ENCODE data around the gene C5orf34. TPM values are rescaled to one million over a fixed set of nuclear protein-coding genes. Genes with fewer than 3 reads are reported as not detected.

The C5orf34 gene
- total and polyA plus RNA-seq, 9 of the 15 experiments (the other 6 are each of a cell fraction or from before 2014, with no cell fraction given): 13.2 to 32.6 (median 20.7) TPM

DNA sequence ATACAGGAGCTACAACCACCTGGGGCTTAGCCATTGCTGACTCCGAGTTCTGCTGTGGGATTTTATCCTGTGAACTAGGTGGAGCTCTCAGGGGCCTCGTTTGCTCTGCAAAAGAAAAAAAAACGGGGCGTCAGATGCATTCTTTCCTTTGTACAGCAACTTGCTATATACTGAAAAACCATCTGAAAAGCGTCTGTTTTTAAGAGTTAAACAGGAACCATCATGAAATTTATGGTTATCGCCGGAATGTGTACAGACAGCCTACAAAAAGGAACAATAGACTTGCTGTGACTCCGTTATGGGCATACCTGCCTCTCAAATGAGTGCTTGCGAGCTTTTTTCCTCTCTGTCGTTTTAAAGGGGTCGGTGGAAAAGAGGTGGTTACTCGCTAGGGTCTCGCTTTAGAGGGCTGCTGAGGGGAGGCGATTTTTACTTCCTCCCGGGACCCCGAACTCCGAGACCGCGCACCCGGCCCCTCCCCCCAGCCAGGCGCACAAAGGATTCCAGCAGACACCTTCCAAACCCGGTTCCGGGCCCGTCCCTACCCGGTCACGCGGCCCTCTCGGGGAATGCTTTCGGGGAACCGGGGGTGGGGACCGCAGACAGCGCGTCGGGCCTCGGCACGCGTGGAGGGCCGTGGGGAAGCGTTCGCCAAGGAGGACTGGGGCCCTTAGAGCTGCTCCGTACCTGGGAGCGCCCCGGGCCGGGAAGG lies 41.1 kb upstream of the C5orf34 start (continued):
- TF ChIP-seq E4F1 (CRISPR knock-in tag; IDR thresholded peaks at IDR 0.05; ENCODE audit: borderline replicate concordance) (no peak), RBFOX2 (IDR thresholded peaks at IDR 0.05; ENCODE audit: low read depth, low read length) (0 out of 2 replicates have a peak, but pooled peaks have one; percentile 55), ATF6 (CRISPR knock-in tag; IDR thresholded peaks at IDR 0.05) (no peak), ZNF644 (tag; IDR thresholded peaks at IDR 0.05; ENCODE audit: low read depth) (no peak), FOXM1 (IDR thresholded peaks at IDR 0.05; ENCODE audit: low read depth) (no peak), FOXM1 (CRISPR knock-in tag; IDR thresholded peaks at IDR 0.05; ENCODE audit: low read depth) (no peak), CREBBP (IDR thresholded peaks at IDR 0.05; ENCODE audit: low read depth, low read length) (no peak), ZNF395 (CRISPR knock-in tag; IDR thresholded peaks at IDR 0.05) (no peak), RB1 (IDR thresholded peaks at IDR 0.05; ENCODE audit: low read depth) (no peak), HNRNPUL1 (IDR thresholded peaks at IDR 0.05; ENCODE audit: low read length) (no peak), ZBTB5 (IDR thresholded peaks at IDR 0.05) (no peak), SMARCA5 (IDR thresholded peaks at IDR 0.05) (no peak), SPI1 (IDR thresholded peaks at IDR 0.05; ENCODE audit: borderline replicate concordance, low read depth, low read length) (0 out of 2 replicates have a peak, but pooled peaks have one; percentile 17)
- TF ChIP-seq, protein P1, sequence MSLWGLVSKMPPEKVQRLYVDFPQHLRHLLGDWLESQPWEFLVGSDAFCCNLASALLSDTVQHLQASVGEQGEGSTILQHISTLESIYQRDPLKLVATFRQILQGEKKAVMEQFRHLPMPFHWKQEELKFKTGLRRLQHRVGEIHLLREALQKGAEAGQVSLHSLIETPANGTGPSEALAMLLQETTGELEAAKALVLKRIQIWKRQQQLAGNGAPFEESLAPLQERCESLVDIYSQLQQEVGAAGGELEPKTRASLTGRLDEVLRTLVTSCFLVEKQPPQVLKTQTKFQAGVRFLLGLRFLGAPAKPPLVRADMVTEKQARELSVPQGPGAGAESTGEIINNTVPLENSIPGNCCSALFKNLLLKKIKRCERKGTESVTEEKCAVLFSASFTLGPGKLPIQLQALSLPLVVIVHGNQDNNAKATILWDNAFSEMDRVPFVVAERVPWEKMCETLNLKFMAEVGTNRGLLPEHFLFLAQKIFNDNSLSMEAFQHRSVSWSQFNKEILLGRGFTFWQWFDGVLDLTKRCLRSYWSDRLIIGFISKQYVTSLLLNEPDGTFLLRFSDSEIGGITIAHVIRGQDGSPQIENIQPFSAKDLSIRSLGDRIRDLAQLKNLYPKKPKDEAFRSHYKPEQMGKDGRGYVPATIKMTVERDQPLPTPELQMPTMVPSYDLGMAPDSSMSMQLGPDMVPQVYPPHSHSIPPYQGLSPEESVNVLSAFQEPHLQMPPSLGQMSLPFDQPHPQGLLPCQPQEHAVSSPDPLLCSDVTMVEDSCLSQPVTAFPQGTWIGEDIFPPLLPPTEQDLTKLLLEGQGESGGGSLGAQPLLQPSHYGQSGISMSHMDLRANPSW (CRISPR knock-in tag; IDR thresholded peaks at IDR 0.05): no peak

All from K562 (cell line).